Activated CD4-positive, alpha-beta T cell treated with anti-CD3 and anti-CD28 coated beads, Interleukin-10, Interleukin-2, amounts not matched to agents 100 ng/mL and 50 ng/mL, durations not matched to agents 16 hours and 8 hours (primary cell): Measurements from ENCODE around the gene ZDHHC21.

Source experiments
- DNase-seq: peaks from one replicate; pipeline ENCODE4 v3.0.0-alpha.2; 2020

The ZDHHC21 gene, protein sequence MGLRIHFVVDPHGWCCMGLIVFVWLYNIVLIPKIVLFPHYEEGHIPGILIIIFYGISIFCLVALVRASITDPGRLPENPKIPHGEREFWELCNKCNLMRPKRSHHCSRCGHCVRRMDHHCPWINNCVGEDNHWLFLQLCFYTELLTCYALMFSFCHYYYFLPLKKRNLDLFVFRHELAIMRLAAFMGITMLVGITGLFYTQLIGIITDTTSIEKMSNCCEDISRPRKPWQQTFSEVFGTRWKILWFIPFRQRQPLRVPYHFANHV

DNA sequence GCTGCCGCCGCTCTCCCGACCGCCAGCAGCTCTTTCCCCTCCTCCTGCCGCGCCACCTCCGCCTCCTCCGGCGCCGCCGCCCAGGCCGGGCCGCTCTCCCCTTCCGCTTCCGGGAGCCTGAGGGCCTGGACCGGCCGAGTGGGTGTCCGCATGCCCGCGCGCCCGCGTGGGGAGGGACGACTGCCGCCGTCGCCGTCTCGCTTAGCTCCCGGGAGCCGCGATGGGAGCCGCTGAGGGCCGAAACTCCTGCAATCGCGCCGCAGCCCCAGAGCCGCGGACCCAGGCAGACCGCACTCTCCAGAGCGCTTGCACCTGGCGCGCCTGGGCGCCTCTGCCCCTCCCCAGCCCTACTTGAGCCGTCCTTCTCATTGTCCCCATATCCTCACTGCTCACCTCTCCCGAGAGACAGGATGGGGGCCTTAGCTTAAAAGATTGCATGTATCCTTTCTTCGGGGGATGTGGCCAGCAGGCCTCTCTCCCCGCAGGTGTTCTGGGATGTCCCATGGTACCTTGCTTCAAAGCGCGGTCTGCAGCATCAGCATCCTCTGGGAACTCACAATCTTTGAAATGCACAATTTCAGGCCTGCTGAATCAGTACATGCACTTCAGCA lies at the start of gene ZDHHC21:
TSS of gene ZDHHC21 (minus strand) at position 182 of the 611 bp plus-strand sequence. CDS start 19,092 bp downstream, outside the sequence.
- DNase-seq = peak; percentile 80

DNA sequence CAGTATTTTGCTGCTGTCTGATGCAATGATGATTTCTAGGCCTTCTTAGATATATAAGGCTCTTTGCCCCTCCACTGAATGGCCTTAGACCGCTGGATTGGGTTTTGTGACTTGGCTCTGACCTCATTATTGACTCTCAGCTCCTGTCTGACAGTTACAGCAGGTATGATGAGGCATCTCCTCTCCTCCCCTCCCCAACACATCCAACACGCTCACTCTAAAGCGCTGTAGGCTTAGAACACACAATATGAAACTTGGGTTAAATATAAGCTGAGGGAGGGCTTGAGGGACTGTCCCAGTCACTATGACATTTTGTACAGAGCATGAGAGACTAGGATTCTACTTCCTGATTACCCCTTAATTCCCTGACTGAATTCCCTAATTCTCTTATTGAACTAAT lies 48.1 kb upstream of the ZDHHC21 start:
- no peak for DNase-seq

DNA sequence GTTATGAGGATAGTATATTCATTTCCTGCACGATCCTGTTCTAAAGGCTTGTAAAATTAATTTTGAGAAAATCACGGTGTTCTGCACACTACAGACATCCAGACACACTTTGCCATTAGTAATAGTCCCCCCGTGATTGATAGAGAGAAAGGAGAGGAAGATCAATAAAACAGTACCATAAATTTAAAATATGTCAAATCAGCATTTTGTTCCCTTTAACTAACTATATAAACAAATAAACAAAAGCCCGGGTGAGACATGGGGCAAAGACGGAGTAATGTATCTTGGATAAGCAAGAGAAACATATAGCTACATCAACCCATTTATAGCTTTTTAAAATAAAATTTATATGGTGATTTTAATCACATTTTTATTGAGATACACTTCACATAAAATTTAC lies 39.9 kb upstream of the ZDHHC21 start:
- DNase-seq = no peak

DNA sequence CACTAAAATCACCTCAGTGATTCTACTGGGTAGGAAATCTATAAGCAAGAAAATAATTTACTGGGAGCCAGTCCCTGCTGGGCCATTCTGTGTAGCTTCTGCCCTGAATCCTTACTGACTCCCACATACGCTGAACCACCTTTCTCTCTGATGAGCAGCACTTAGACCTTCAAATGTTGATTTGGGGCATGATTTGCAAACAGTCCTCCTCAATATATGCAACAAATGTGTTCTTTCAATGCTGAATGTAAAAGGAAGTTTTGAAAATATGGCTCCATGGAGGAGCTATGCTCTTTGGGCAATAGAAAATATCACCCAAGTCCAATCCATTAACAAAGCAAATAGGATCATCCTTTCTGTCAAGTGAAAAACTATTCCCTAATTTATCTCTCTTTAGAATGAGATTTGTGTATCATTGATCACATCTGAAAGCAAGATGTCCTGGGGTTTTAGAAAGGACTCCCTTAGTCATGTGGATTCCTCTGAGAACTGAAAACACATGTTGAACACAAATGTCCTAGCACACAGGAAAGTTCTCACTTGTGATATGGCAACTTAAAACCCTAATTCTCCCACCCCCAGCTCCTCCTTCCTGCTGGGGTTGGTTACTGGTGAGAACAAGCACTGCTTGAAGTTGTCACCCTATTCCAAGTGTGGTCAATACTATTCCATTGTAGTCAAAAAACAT lies 38.2 kb upstream of the ZDHHC21 start:
- DNase-seq = no peak

DNA sequence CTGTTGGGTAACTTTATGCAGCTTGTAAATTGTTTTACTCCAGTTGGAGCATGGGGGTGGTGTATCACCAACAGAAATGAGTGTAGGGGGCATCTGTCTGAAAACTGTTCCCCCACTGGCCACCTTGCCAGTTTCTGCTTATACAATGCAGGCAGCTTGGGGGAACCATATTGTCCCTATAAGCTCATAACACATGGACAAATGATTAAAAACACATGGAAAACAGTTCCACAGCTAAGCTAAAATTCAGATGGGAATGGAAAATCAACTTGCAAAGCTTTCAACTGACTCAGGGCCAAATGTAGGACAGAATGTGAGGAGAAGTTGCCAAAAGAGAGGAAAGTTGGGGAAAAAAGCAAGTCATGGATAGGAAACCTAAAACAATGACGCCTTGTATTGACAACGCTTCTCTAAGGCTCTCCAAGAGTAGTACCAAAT lies 37.2 kb upstream of the ZDHHC21 start:
- no peak for DNase-seq

DNA sequence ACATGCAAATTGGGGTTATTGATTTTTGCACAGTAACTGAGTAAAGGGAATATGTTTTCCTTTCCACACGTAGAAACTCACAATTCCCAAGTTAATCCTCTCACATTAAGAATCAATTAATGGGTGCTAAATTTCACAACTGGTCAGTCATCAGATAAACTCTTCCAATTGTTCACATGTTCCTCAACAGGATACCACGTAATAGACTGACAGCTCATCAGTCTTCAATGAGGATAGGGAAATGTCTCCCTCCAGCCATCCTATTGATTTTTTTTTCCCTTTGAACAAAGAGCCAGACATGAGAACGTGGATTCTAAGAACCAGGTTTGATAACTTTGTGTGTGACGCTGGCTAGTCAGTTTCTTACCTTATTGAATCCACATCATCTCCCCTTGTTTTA lies 30.1 kb upstream of the ZDHHC21 start:
- no peak for DNase-seq

DNA sequence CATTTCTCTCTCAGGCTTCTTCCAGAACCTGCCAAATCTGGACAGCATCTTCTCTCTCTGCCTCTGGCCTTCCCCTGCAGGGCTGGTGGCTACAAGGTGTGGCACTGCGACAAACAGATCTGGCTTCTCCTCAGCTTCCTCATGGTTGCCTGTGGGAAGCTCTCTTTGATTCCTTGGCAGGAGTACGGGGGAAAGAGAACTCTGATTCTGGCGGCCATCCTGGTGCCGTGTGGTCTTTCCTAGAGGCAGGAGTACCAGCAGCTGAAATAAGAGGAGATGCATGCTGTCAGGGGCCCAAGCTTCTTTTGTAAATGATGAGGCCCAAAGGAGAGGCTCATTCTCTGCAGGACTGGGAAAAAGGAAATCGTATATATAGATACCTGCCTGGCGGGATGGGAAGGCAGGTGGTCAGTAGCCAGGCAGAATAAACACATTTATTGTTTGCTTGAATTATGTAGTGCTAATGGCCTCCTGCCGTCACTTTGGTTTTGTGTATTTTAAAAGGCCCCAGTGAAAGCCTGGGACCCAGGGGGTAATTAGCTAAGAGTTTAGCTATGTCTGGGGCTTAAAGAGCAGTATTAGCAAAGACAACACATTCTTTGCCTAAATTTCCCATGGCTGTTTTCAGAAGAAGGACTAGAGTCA lies 29.3 kb upstream of the ZDHHC21 start, which contains the start of gene CER1:
TSS of gene CER1 (minus strand) at position 343 of the 645 bp plus-strand sequence. CDS start at position 282, 61 bp downstream.
- no peak for DNase-seq

DNA sequence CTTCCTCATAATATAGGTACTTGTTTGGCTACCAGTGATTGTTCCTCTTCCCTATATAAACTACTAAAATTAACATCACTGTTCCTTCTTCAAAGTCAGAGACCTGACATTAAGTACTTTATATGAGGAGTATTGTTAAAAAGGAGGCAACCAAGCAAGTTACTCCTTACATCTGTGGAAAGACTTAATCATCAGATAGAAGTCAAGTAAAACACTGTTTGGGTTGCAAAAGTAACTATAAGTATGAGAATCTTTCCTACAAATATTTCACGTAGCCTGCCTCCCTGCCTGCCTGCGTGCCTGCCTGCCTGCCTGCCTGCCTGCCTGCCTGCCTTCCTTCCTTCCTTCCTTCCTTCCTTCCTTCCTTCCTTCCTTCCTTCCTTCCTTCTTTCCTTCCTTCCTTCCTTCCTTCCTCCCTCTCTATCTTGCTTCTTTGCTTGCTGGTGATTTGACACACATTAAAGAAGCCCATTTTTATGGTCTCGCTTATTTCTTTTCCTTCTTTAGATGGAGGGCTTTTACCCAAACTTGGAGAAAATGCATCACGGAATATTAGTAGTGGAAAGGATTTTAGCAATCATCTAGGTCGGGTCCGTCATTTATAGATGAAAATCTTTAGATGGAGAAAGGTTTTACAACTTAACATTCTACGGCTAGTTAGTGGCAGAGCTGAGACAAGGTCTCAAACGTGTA lies 26.1 kb upstream of the ZDHHC21 start:
- no peak for DNase-seq

DNA sequence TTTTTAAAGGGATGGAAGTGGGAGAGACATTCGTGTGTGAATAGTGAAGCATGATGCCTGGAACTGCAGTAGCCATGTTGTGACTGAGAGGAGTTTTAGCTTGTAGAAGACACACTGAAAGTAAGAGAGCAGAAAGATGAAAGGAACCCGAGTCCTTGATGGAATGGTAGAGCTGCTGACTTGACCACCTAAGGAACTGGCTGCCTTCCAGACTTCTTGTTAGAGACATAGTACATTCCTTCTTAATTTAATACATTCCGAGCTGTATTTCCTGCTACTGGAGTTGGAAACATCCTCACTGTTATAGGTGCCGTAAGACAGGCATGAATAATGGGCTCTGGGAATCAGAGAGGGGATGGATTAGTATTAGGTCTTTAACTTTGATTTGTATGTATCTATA lies 21.9 kb upstream of the ZDHHC21 start:
- no peak for DNase-seq

DNA sequence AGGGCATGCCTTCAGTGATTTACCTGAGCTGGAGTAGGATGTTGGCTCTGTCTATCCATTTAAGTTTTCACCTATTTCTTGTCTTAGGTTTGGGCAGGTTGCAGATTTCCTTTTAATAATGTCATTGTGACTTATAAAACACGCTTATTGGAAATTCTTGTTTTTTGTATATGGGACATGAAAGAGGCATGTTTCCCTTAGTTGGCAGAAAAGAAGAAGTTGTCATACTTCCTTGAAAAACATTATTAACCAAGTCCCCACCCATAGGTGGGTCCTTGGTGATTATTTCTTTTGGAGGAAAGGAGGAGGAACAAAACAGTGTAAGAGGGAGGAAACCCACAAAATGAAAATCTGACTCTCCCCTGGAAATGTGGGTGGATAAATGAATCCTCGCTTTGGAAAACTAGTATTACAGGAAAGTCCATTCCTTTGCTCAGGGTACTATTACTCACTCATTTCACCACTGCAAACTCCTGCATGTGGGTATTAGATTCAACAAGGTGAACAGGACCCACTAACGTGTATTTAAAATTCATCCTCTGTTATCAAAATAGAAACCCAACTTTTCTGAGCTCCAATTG lies 20.0 kb upstream of the ZDHHC21 start:
- no peak for DNase-seq

DNA sequence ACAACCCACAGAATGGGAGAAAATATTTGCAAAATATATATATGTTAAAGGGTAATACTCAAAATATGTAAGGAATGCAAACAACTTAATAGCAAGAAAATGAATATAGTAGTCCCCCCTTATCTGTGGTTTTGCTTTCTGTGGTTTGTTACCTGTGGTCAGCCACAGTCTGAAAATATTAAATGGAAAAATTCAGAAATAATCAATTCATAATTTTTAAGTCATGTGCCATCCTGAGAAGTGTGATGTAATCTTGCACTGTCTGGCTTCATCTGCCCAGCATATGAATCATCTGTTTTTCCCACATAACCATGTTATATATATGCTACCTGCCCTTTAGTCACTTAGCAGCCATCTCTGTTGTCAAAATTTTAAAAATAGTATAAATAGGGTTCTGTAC lies 17.6 kb upstream of the ZDHHC21 start:
- no peak for DNase-seq

DNA sequence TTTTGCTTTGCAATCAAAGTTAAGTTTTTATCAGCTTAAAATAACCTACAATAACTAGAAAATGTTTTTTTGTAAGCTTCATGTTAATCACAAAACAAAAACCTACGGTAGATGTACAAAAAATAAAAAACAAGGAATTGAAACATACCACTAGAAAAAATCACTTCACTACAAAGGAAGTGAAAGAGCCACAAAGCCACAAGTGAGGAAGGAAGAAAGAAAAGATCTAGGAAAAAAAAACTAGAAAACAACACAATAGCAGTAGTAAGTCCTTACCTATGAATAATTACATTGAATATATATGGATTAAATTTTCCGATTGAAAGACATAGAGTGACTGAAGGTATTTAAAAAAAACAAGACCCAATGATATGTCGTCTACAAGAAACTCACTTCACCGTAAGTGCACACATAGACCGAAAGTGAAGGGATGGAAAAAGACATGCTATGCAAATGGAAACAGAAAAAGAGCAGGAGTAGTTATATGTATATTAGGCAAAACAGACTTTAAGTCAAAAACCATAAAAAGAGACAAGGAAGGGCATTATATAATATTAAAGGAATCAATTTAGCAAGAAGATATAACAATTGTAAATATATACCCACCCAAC lies 13.4 kb upstream of the ZDHHC21 start:
- DNase-seq = no peak

DNA sequence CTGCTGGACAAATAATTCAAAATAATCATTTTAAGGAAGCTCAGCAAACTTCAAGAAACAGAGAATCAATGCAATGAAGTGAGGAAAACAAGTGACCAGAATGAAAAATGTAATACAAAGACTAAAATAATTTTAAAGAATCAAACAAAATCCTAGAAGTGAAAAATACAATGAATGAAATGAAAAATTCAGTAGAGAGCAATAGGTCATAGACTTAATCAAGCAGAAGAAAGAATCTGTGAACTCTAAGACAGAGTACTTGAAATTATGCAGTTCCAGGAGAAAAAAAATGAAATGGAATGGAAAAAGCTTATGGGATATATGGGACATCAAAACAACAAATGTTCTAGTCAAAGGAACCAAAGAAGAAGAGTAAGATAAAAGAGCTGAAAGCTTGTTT lies 11.8 kb upstream of the ZDHHC21 start:
- DNase-seq = no peak

DNA sequence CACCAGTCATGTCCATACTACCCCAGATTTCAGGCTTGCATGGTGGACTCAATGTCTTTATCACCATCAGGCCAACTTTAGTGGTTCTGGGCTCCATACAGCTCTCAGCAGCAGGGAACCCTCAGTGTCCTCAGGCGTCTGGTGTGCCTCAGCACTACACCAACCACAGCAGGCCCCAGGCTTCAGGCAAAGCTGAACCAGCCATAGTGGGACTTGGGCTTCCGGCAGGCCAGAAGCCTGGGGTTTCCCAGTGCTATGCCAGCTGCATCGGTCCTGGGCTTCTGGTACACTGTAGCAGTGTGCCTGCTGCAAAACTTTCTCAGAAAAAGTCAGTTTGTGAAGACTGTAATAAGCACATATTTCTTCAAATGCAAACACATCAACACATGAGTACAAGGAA lies 11.0 kb upstream of the ZDHHC21 start:
- no peak for DNase-seq

DNA sequence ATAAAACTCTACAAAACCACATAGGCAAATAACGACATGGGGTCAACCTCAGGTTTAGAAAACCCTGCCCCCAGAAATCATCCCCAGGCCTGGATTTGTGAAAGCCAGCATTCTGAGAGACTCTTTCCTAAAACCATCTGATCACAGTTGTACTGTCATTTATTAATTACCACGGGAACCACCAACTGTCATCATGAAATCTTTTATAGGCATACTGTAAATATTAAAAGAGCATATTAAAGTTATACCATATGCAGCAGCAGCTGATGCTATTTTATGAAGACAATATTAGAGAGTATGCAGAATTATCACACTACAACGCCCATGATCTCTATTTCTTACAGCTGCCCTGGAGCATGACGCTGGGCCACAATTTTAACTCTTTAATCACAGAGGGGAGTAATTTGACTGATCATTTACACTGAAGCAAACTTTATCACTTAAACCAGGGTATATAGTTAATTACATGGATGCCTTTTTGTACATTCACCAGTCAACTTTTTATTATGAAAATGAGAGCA lies 9.0 kb upstream of the ZDHHC21 start:
- DNase-seq = no peak

DNA sequence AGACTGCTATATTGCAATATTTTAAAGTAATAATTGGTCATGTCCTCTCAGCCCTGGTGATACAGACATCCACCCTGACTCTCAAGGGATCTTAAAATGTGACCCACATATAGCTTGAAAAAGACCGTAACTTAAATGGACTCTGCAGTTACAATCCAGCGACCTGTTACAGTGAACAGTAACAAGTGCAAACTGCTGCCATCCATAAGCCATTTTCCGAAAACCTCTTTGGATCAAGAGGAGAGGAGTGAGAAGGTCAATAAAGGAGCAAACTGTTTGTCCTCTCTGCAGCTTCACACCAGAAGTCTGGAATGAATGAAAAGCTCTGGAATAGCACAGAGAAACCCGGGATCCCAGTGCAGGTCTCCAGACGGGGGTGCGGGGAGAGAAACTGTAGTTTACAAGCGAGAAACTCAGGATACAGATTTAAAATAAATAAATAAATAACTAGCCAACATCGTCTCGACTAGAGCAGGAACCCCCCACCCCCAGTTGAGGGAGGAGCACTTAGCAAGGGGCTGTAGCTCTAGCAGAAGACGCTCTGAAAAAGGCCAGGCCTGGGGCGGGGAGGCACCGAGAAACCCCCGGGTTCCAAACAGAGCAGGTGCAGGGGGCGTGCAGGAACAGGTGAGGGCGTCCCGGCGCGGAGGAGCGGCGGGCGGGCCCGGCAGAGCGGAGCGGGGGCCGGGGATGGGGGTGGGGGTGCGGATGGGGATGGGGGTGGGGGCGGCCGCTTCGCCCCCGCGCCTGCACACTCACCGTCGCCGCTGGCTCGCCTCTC lies 572 bp downstream of the ZDHHC21 start:
- no peak for DNase-seq

DNA sequence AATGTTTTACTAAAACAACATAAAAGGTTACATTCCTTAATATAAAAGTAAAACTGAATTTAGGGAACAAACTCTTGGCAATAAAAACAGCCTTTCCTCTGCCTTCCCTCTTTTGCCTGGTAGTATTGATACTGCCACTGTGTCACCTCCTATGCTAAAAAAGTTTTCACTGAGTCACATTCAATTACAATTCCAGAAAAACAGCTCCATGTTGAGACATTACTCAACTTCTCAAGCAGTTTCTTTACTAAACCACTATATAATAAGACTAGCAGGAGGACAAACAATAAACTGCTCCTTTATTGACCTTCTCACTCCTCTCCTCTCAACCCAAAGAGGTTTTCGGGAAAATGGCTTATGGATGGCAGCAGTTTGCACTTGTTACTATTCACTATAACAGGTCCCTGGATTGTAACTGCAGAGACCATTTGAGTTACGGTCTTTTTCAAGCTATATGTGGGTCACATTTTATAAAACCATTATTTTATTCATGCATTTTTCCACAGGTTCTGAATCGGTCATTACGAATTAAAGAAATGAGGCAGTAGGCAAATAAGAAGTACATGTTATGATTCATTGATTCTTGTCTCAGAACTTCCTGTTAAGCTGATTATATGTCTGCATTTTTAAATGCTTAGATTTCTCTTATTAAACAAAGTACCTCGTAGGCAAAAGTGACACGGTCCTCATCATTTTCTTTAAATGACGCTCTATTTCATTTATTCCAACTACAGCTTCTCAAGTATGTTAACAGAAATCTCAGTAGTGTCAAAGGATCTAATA lies 2.1 kb downstream of the ZDHHC21 start:
- DNase-seq = peak; percentile 20

DNA sequence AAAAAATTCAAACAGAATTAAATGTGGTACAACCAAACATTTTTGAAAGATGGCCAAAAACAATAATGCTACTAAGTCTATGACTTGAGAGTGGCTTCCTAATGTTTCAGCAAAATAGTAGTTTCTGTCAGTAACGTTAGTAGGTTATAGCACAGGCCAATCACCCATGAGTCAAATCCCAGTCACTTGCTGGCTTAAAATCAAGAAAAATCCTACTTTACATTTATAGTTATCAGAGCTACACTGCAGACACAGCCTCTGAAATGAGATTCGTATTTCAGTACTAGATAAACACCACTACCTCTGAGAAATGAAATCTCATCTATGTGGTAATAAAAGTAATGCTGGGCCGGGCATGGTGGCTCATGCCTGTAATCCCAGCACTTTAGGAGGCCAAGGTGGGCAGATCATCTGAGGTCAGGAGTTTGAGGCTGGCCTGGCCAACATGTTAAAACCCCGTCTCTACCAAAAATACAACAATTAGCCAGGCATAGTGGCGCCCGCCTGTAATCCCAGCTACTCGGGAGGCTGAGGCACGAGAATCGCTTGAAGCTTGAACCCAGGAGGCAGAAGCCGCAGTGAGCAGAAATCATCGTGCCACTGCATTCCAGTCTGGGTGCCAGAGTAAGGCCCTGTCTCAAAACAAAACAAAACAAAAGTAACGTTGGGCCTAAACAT lies 6.1 kb downstream of the ZDHHC21 start:
- DNase-seq = no peak

DNA sequence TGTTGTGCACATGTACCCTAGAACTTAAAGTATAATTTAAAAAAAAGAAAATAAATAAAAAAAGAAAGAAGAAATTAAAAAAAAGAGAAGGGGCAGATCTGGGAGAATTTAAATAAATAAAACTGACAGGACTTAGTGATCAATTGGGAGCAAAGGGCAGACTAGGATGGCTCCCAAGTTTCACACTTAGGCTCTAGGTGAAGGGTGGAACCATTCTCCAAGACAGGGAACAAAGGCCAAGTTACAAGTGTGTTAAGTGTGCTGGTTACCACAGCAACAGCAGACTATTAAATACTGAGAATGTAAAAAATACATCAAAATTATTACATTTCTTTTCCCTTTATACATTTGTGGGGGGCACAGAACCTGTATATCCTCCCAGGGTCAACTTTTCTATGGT lies 7.1 kb downstream of the ZDHHC21 start:
- no peak for DNase-seq

DNA sequence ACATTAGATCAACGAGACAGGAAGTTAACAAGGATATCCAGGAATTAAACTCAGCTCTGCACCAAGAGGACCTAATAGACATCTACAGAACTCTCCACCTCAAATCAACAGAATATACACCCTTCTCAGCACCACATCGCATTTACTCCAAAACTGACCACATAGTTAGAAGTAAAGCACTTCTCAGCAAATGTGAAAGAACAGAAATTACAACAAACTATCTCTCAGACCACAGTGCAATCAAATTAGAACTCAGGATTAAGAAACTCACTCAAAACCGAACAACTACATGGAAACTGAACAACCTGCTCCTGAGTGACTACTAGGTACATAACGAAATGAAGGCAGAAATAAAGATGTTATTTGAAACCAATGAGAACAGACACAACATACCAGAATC lies 10.6 kb downstream of the ZDHHC21 start:
- peak; percentile 66 for DNase-seq
